Left ventricle myocardium inferior (tissue), 1 donor: ENCODE measurements around the gene MUSTN1. TPM values are rescaled to one million over a fixed set of nuclear protein-coding genes. Genes with fewer than 3 reads are reported as not detected.
A peak's percentile ranks its signal among the peaks of the same experiment; 100 is the strongest.

Experiments used
- DNase-seq: peaks from one replicate; pipeline ENCODE4 v3.0.0-alpha.2; 2020
- H3K27ac ChIP-seq: fragments of 200-600 bp; replicated peaks from 2 replicates; pipeline ENCODE4 v1.8.0; 2021
- H3K27me3 ChIP-seq: fragments of 200-600 bp; 2 replicates; pipeline ENCODE4 v1.8.0; 2021; ENCODE audit warnings: low read depth
- H3K36me3 ChIP-seq: fragments of 200-600 bp; 2 replicates; pipeline ENCODE4 v1.8.0; 2021
- H3K4me1 ChIP-seq: fragments of 200-600 bp; 2 replicates; pipeline ENCODE4 v1.8.0; 2021
- H3K4me3 ChIP-seq: fragments of 200-600 bp; 2 replicates; pipeline ENCODE4 v1.8.0; 2021; ENCODE audit warnings: mild to moderate bottlenecking, moderate library complexity
- H3K9me3 ChIP-seq: fragments of 200-600 bp; replicated peaks from 2 replicates; pipeline ENCODE4 v1.8.0; 2021
- CTCF ChIP-seq: fragments of 200-600 bp; IDR thresholded peaks from 2 replicates; pipeline ENCODE4 v1.8.0; 2021; ENCODE audit warnings: antibody characterized with exemption, mild to moderate bottlenecking, borderline replicate concordance
- intact Hi-C: fragments of 100-400 bp; cut with micrococcal nuclease; formaldehyde crosslinking; loops from one replicate; pipeline ENCODE4 v1.11.0; 2022
- total RNA-seq: library from RNA; stranded (reverse); fragmentation: NEBNext Ultra II Directional; extraction: Animal tissue kit (Norgen Biotek cat#: 25700); gene quantifications from one replicate; pipeline ENCODE4 v1.2.1, GENCODE V29; 2021
- donor health status: DM: no; HTN: yes; CAD: no; lungs with severe emphysema.

The MUSTN1 gene
- total RNA-seq, 1 donor from 2014 or later, result 32.7 TPM

- intact Hi-C loops, result no loop called here
- H3K4me1 ChIP-seq, result peaks cover 64% of the 10 kb centered on the region
- no peaks in the 10 kb centered on the region for H3K27me3 ChIP-seq
- TF ChIP-seq CTCF, result no peak
- no peaks in the 10 kb centered on the region for H3K9me3 ChIP-seq
- H3K27ac ChIP-seq, result peak overlapping the region; percentile 86
- peaks cover 27% of the 10 kb centered on the region for H3K36me3 ChIP-seq
- H3K4me3 ChIP-seq, result no peak overlapping the region
- no peak for DNase-seq
Measured at GRCh38 chr3:52841211-52841980, 6.6 kb upstream of the MUSTN1 start.

- no peaks in the 10 kb centered on the region for H3K9me3 ChIP-seq
- no peak overlapping the region for H3K4me3 ChIP-seq
- H3K4me1 ChIP-seq, result peaks cover 67% of the 10 kb centered on the region
- no peaks in the 10 kb centered on the region for H3K27me3 ChIP-seq
- DNase-seq, result no peak
- TF ChIP-seq CTCF, result no peak
- peaks cover 27% of the 10 kb centered on the region for H3K36me3 ChIP-seq
- no peak overlapping the region for H3K27ac ChIP-seq
- intact Hi-C loops, result no loop called here
Measured at GRCh38 chr3:52839892-52840545, 5.2 kb upstream of the MUSTN1 start.

GRCh38 chr3:52839268-52839575 lies 4.4 kb upstream of the MUSTN1 start:
- H3K27me3 ChIP-seq, result no peaks in the 10 kb centered on the region
- intact Hi-C loops, result no loop called here
- H3K36me3 ChIP-seq, result peaks cover 27% of the 10 kb centered on the region
- H3K4me3 ChIP-seq, result no peak overlapping the region
- no peak overlapping the region for H3K27ac ChIP-seq
- TF ChIP-seq CTCF, result no peak
- H3K4me1 ChIP-seq, result peaks cover 65% of the 10 kb centered on the region
- H3K9me3 ChIP-seq, result no peaks in the 10 kb centered on the region
- no peak for DNase-seq

- Histone ChIP-seq H3K4me1 (peaks cover 65% of the 10 kb centered on the region), H3K36me3 (peaks cover 27% of the 10 kb centered on the region), H3K27ac (no peak overlapping the region), H3K4me3 (no peak overlapping the region), H3K9me3 (no peaks in the 10 kb centered on the region), H3K27me3 (no peaks in the 10 kb centered on the region)
- DNase-seq, result no peak
- intact Hi-C loops, result no loop called here
- TF ChIP-seq CTCF, result no peak
Measured at GRCh38 chr3:52838561-52839267, 3.9 kb upstream of the MUSTN1 start.

- H3K27ac ChIP-seq, result peak overlapping the region; percentile 65
- H3K4me3 ChIP-seq, result no peak overlapping the region
- H3K27me3 ChIP-seq, result no peaks in the 10 kb centered on the region
- no peaks in the 10 kb centered on the region for H3K9me3 ChIP-seq
- H3K4me1 ChIP-seq, result peaks cover 50% of the 10 kb centered on the region
- intact Hi-C loops, result no loop called here
- no peak for TF ChIP-seq CTCF
- peaks cover 21% of the 10 kb centered on the region for H3K36me3 ChIP-seq
- DNase-seq, result no peak
Measured at GRCh38 chr3:52836986-52837385, 2.2 kb upstream of the MUSTN1 start.
